Measurements from ENCODE around the gene VWF.

The VWF gene

DNA sequence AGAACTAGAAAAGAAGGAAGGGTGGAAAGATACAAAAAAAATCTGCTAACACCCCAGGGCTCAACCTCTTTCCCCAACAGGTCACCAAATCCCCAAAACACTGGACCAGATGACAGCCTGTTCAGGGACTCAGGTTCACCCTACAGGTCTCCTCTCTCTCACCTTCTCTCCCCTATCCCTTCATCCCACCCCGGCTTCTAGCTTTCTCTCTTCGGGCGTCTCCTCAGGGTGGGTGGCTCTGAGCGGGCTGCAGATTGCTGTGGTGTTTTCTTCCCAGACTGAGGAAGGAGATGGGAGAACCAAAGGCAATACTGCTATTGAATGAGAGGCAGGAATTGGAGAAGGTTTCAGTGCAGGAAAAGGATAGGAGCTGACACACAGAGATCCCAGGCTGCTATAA is 218.7 kb downstream of the VWF start:
- no peak for DNase-seq

DNA sequence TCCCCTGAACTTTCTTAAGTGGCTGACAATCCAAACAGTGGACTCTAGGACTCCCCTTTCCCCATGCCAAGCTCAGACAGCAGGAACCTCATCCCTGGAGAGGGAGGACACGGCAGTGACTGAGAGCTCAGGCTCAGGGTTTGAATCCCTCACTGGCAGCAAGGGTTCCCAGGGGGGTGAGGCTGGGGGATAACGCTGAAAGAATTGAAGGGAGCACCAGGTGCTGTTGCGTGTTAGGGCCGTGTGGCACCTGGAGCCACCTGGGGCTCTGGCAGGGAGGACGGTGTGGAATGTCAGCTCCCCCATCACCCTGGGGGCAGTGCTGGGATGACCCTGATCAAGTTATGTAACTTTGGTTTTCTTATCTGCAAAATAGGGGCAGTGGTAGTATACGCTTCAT is 219.5 kb downstream of the VWF start:
- no peak for DNase-seq

DNA sequence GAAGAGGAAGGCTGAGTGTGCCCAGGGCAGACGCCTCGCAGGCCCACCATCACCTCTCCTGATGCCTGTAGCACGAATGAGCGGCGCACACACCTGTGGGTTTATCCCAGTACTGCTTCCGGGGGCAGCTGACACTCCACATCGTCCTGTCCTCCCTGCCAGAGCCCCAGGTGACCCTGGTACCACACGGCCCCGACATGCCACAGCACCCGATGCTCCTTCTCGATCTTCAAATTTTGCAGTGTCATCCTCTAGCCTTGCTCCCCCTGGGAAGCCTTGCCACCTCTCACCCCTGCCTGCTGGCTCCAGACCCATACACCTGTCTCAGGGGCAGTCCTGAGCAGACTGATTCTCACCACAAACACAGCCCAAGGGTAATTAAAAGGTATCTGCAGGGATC is 220.0 kb downstream of the VWF start:
- no peak for DNase-seq

GRCh38 chr12:5902736-5903135 is 221.7 kb downstream of the VWF start:
- no peak for DNase-seq

GRCh38 chr12:5901416-5901815 is 223.1 kb downstream of the VWF start:
- DNase-seq = no peak

GRCh38 chr12:5900533-5901205 is 223.8 kb downstream of the VWF start:
- no peak for DNase-seq

DNA sequence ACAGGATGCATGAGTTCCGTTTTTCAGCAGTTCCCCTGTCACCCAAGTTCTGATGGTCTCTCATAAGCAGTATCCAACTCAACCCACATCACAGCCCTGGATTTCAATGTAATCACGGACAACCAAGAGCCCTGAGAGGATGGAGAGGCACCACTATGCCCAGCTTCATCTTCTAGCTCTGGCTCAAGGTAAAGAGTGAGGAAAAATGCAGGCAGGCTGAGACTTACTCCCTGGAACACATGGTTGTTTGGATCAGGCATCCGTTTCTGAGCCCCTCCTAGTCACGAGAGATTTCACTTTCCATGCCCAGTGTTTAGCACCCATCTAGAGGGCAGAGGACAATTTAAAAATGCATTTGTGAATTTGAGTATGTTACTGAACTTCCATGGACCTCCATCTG is 224.4 kb downstream of the VWF start:
- no peak for DNase-seq

DNA sequence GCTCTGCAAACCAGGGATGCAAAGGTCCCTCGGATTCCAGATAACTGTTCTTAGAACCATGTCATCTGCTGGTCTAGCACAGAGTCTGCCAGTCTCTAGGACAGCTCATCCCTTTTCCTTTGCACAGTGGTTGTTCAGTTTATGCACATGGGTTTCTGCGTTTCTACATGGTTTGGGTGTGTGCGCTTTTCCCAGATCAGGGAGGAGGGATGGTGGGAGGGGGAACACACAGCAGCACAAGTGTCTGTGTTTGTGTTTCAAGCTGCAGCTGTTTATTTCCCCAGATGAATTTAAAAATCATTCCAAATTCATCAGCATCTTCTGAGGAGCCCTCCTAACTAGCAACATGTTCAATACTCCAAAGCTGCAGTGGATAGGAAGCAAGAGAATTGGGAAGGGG is 224.8 kb downstream of the VWF start:
- DNase-seq = no peak

- DNase-seq = no peak
Measured at GRCh38 chr12:5898874-5899273, 225.6 kb downstream of the VWF start.
